ENCODE data around the gene RAX2. TPM values are rescaled to one million over a fixed set of nuclear protein-coding genes. Genes with fewer than 3 reads are reported as not detected.

Gene RAX2
- total RNA-seq, 1 donor from 2014 or later, result not detected

GRCh38 chr19:3790941-3791340, 18.9 kb upstream of the RAX2 start:
- peaks cover 49% of the 10 kb centered on the region for H3K27me3 Mint-ChIP-seq
- no peaks in the 10 kb centered on the region for H3K9me3 Mint-ChIP-seq (ENCODE audit: low read depth)
- H3K27ac Mint-ChIP-seq, result no peak overlapping the region
- H3K4me3 Mint-ChIP-seq (ENCODE audit: low read depth), result no peak overlapping the region
- no peak for DNase-seq (ENCODE audit: low spot score, unreplicated experiment)
- no peak for TF ChIP-seq CTCF (IDR thresholded peaks at IDR 0.05; ENCODE audit: unreplicated experiment)
- no peaks in the 10 kb centered on the region for H3K4me1 Mint-ChIP-seq (ENCODE audit: low read depth)
- no peaks in the 10 kb centered on the region for H3K36me3 Mint-ChIP-seq (ENCODE audit: insufficient read depth)

- peaks cover 52% of the 10 kb centered on the region for H3K27me3 Mint-ChIP-seq
Observed at GRCh38 chr19:3790209-3790734, 18.2 kb upstream of the RAX2 start.

GRCh38 chr19:3788996-3789778, 17.2 kb upstream of the RAX2 start:
- TF ChIP-seq CTCF (IDR thresholded peaks at IDR 0.05; ENCODE audit: unreplicated experiment), result no peak
- no peak overlapping the region for H3K27ac Mint-ChIP-seq
- H3K27me3 Mint-ChIP-seq, result peaks cover 60% of the 10 kb centered on the region
- H3K36me3 Mint-ChIP-seq (ENCODE audit: insufficient read depth), result no peaks in the 10 kb centered on the region
- DNase-seq (ENCODE audit: low spot score, unreplicated experiment), result no peak
- no peak overlapping the region for H3K4me3 Mint-ChIP-seq (ENCODE audit: low read depth)
- H3K4me1 Mint-ChIP-seq (ENCODE audit: low read depth), result no peaks in the 10 kb centered on the region
- H3K9me3 Mint-ChIP-seq (ENCODE audit: low read depth), result no peaks in the 10 kb centered on the region

More at GRCh38 chr19:3790209-3790734, 18.2 kb upstream of the RAX2 start:
- Mint-ChIP-seq H3K36me3 (ENCODE audit: insufficient read depth) (no peaks in the 10 kb centered on the region), H3K4me3 (ENCODE audit: low read depth) (no peak overlapping the region), H3K4me1 (ENCODE audit: low read depth) (no peaks in the 10 kb centered on the region), H3K9me3 (ENCODE audit: low read depth) (no peaks in the 10 kb centered on the region), H3K27ac (no peak overlapping the region)
- no peak for TF ChIP-seq CTCF (IDR thresholded peaks at IDR 0.05; ENCODE audit: unreplicated experiment)
- DNase-seq (ENCODE audit: low spot score, unreplicated experiment), result no peak

GRCh38 chr19:3785938-3786824, 14.2 kb upstream of the RAX2 start, which contains the start of gene MATK:
Gene MATK, minus strand, starts transcription at chr19:3786381. Its CDS starts 1,246 bp downstream, at chr19:3785135.
- H3K27ac Mint-ChIP-seq, result no peak within 1 kb of the TSS
- peaks cover 5% of the 10 kb centered on the region for H3K36me3 Mint-ChIP-seq (ENCODE audit: insufficient read depth)
- H3K27me3 Mint-ChIP-seq, result peaks cover 53% of the 10 kb centered on the region
- H3K9me3 Mint-ChIP-seq (ENCODE audit: low read depth), result peaks cover 11% of the 10 kb centered on the region
- no peak for DNase-seq (ENCODE audit: low spot score, unreplicated experiment)
- H3K4me3 Mint-ChIP-seq (ENCODE audit: low read depth), result peak within 1 kb of the TSS; percentile 55
- no peaks in the 10 kb centered on the region for H3K4me1 Mint-ChIP-seq (ENCODE audit: low read depth)
- TF ChIP-seq CTCF (IDR thresholded peaks at IDR 0.05; ENCODE audit: unreplicated experiment), result no peak

- H3K27me3 Mint-ChIP-seq, result peaks cover 47% of the 10 kb centered on the region
- peaks cover 11% of the 10 kb centered on the region for H3K9me3 Mint-ChIP-seq (ENCODE audit: low read depth)
- no peak overlapping the region for H3K27ac Mint-ChIP-seq
- DNase-seq (ENCODE audit: low spot score, unreplicated experiment), result no peak
- H3K4me3 Mint-ChIP-seq (ENCODE audit: low read depth), result peak overlapping the region; percentile 48
- no peaks in the 10 kb centered on the region for H3K4me1 Mint-ChIP-seq (ENCODE audit: low read depth)
- no peak for TF ChIP-seq CTCF (IDR thresholded peaks at IDR 0.05; ENCODE audit: unreplicated experiment)
- H3K36me3 Mint-ChIP-seq (ENCODE audit: insufficient read depth), result peaks cover 5% of the 10 kb centered on the region
Observed at GRCh38 chr19:3785451-3785937, 13.5 kb upstream of the RAX2 start.

Data from progenitor cell of endocrine pancreas (in vitro differentiated cells).